Osteocyte (in vitro differentiated cells): ENCODE measurements around the gene GPR149. TPM values are rescaled to one million over a fixed set of nuclear protein-coding genes. Genes with fewer than 3 reads are reported as not detected.

Source experiments
- DNase-seq: peaks from one replicate; pipeline ENCODE4 v3.0.0; 2021; ENCODE audit warnings: mixed read lengths; ENCODE audit not compliant: unreplicated experiment; ENCODE audit errors: extremely low spot score
- H3K27ac Mint-ChIP-seq: one replicate; pipeline ENCODE4 v1.8.0; 2021; ENCODE audit warnings: mild to moderate bottlenecking, mixed read lengths; ENCODE audit not compliant: unreplicated experiment
- H3K27me3 Mint-ChIP-seq: one replicate; pipeline ENCODE4 v1.8.0; 2021; ENCODE audit warnings: mixed read lengths; ENCODE audit not compliant: unreplicated experiment
- H3K36me3 Mint-ChIP-seq: one replicate; pipeline ENCODE4 v1.8.0; 2021; ENCODE audit warnings: mixed read lengths; ENCODE audit not compliant: unreplicated experiment
- H3K4me1 Mint-ChIP-seq: one replicate; pipeline ENCODE4 v1.8.0; 2021; ENCODE audit warnings: mixed read lengths; ENCODE audit not compliant: unreplicated experiment
- H3K4me3 Mint-ChIP-seq: one replicate; pipeline ENCODE4 v1.8.0; 2021; ENCODE audit warnings: mild to moderate bottlenecking, moderate library complexity, mixed read lengths; ENCODE audit not compliant: unreplicated experiment
- H3K9me3 Mint-ChIP-seq: one replicate; pipeline ENCODE4 v1.8.0; 2021; ENCODE audit warnings: mixed read lengths; ENCODE audit not compliant: unreplicated experiment
- total RNA-seq: library from RNA; stranded (reverse); gene quantifications from 2 replicates; pipeline ENCODE4 v1.2.1, GENCODE V29; 2021
- TF ChIP-seq, protein P1 (sequence below): fragments of 200-600 bp; sonication (generic); IDR thresholded peaks from 2 replicates; pipeline ENCODE4 v1.5.0; 2021; ENCODE audit warnings: antibody characterized with exemption, mild to moderate bottlenecking, moderate library complexity

The GPR149 gene
- total RNA-seq, 1 donor from 2014 or later: not detected

DNA sequence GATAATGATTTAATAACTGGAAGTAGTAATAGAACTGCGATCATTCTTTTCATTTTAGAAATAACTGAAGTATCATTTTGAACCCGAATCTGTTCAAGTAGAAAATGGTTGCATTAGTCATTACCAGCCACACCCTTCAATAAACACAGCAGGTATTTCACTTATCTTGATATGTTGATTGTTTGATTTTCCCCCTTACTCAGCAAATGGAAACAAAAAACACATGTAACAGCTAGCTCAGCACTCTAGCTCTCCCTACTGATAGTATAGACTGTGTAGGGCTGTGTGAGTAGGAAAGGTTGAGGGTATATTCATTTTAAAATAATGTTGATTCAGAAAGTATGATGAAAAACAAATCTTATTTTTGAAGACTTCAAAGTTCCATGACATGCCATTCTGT, 1.1 kb upstream of the GPR149 start:
- peaks cover 10% of the 10 kb centered on the region for H3K4me1 Mint-ChIP-seq
- no peaks in the 10 kb centered on the region for H3K9me3 Mint-ChIP-seq
- peaks cover 55% of the 10 kb centered on the region for H3K27me3 Mint-ChIP-seq
- no peak for DNase-seq
- no peak overlapping the region for H3K27ac Mint-ChIP-seq
- H3K4me3 Mint-ChIP-seq: no peak overlapping the region
- TF ChIP-seq, protein P1, sequence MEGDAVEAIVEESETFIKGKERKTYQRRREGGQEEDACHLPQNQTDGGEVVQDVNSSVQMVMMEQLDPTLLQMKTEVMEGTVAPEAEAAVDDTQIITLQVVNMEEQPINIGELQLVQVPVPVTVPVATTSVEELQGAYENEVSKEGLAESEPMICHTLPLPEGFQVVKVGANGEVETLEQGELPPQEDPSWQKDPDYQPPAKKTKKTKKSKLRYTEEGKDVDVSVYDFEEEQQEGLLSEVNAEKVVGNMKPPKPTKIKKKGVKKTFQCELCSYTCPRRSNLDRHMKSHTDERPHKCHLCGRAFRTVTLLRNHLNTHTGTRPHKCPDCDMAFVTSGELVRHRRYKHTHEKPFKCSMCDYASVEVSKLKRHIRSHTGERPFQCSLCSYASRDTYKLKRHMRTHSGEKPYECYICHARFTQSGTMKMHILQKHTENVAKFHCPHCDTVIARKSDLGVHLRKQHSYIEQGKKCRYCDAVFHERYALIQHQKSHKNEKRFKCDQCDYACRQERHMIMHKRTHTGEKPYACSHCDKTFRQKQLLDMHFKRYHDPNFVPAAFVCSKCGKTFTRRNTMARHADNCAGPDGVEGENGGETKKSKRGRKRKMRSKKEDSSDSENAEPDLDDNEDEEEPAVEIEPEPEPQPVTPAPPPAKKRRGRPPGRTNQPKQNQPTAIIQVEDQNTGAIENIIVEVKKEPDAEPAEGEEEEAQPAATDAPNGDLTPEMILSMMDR: no peak
- no peaks in the 10 kb centered on the region for H3K36me3 Mint-ChIP-seq

- Mint-ChIP-seq H3K36me3 (no peaks in the 10 kb centered on the region), H3K9me3 (no peaks in the 10 kb centered on the region), H3K4me3 (peak overlapping the region; percentile 53), H3K27me3 (peaks cover 69% of the 10 kb centered on the region), H3K4me1 (peaks cover 10% of the 10 kb centered on the region), H3K27ac (no peak overlapping the region)
- no peak for DNase-seq
- TF ChIP-seq, protein P1: no peak
Observed at GRCh38 chr3:154428286-154429206, 1.4 kb downstream of the GPR149 start.

- DNase-seq: no peak
- Mint-ChIP-seq H3K27ac (no peak overlapping the region), H3K9me3 (no peaks in the 10 kb centered on the region), H3K4me3 (peak overlapping the region; percentile 53), H3K36me3 (no peaks in the 10 kb centered on the region), H3K4me1 (peaks cover 10% of the 10 kb centered on the region), H3K27me3 (peaks cover 69% of the 10 kb centered on the region)
- TF ChIP-seq, protein P1: no peak
Observed at GRCh38 chr3:154427685-154428285, 2.2 kb downstream of the GPR149 start.

DNA sequence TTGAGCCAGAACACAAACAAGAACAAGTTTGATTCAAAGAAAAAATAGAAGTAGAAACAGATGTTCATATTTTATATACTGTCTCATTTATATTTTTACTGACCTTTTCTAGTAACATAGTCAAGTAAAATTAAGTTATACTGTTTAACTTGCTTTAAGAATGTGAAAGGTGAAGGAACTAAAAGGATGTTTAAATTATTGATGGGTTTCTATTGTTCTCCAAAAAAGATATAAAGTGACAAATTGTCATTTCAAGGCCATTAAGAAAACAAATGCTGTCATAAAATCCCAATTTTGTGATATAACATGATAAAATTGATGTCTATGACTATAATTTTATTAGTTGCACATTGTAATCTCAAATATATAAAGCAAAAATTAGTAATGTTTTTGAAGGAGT, 7.3 kb downstream of the GPR149 start:
- no peaks in the 10 kb centered on the region for H3K9me3 Mint-ChIP-seq
- no peaks in the 10 kb centered on the region for H3K4me1 Mint-ChIP-seq
- peaks cover 30% of the 10 kb centered on the region for H3K27me3 Mint-ChIP-seq
- no peaks in the 10 kb centered on the region for H3K36me3 Mint-ChIP-seq
- no peak for DNase-seq
- H3K4me3 Mint-ChIP-seq: no peak overlapping the region
- TF ChIP-seq, protein P1: no peak
- no peak overlapping the region for H3K27ac Mint-ChIP-seq

GRCh38 chr3:154421083-154421482, 8.9 kb downstream of the GPR149 start:
- H3K4me3 Mint-ChIP-seq: no peak overlapping the region
- peaks cover 3% of the 10 kb centered on the region for H3K9me3 Mint-ChIP-seq
- no peaks in the 10 kb centered on the region for H3K4me1 Mint-ChIP-seq
- H3K27ac Mint-ChIP-seq: no peak overlapping the region
- TF ChIP-seq, protein P1: no peak
- DNase-seq: no peak
- H3K36me3 Mint-ChIP-seq: no peaks in the 10 kb centered on the region
- H3K27me3 Mint-ChIP-seq: peaks cover 14% of the 10 kb centered on the region
